Activated T-helper 1 cell treated with anti-CD3 and anti-CD28 coated beads, Interleukin-2, amount 50 U/mL, for 16 hours (primary cell): ENCODE measurements around the gene FKBP15.
"Not testable (repeated sequence)": the region's sequence is repeated elsewhere in the genome, so short reads cannot be mapped to it uniquely, and the experiment has no call there.

Source experiments
- DNase-seq, 2 donors: peaks; one replicate each; pipeline ENCODE4 v3.0.0-alpha.2; 2020; ENCODE audit warnings: low read depth in 1 of 2, low spot score in 1 of 2

Gene FKBP15

GRCh38 chr9:113150670-113151611 lies 70.1 kb downstream of the FKBP15 start, which contains the start of gene SLC31A2:
Gene SLC31A2 (plus strand): TSS chr9:113151007. CDS start chr9:113151075, 68 bp downstream.
- DNase-seq = peak; percentile 57 to 79

DNA sequence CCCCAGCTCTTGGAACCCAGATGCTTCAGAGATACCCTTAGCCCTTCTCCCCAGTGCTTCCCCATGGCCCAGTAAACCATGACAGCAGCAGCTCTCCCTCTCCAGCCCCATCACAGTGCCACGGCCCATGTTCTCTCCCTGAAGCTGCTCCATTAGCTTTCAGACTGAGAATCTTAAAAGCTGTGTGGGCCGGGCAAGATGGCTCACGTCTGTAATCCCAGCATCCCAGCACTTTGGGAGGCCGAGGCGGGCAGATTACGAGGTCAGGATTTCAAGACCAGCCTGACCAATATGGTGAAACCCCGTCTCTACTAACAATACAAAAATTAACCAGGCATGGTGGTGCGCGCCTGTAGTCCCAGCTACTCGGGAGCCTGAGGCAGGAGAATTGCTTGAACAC lies 71.5 kb downstream of the FKBP15 start:
- not testable (repeated sequence) for DNase-seq

DNA sequence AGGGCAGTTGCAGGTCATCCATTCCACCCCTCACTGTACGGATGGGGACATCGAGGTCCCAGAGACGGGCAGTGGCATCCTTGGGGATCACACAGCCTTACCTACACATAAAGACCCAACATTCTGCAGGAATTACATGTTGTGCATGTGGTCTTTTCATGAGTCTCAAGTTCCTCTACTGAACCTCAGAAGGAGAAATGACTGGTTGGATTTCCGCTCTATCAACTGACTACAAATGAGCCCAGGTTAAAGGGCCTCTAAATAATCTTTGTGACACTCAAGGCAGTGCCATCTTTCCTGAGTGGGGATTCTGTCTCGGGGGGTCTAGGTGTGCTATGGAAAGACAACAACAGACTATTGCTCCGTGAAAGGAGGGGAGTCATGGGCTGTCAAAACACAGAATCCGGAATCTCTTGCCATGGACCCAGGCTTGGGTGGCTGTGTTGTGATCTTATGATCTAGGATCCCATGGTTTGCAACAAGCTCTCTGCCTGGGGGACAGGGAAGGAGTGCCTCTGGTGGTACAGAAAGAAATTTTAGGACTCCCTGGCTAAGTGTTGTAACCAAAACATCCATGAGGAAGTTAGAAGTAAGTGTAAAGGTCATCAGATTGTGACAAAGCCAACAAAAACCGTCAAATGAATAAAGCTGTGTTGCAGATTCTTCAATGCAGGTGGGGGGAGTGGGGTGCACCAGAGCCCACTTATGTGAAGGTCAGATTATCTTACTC lies 72.1 kb downstream of the FKBP15 start:
- no peak for DNase-seq

- DNase-seq = no peak
These were observed 72.7 kb downstream of the FKBP15 start for GRCh38 chr9:113148372-113148705.

DNA sequence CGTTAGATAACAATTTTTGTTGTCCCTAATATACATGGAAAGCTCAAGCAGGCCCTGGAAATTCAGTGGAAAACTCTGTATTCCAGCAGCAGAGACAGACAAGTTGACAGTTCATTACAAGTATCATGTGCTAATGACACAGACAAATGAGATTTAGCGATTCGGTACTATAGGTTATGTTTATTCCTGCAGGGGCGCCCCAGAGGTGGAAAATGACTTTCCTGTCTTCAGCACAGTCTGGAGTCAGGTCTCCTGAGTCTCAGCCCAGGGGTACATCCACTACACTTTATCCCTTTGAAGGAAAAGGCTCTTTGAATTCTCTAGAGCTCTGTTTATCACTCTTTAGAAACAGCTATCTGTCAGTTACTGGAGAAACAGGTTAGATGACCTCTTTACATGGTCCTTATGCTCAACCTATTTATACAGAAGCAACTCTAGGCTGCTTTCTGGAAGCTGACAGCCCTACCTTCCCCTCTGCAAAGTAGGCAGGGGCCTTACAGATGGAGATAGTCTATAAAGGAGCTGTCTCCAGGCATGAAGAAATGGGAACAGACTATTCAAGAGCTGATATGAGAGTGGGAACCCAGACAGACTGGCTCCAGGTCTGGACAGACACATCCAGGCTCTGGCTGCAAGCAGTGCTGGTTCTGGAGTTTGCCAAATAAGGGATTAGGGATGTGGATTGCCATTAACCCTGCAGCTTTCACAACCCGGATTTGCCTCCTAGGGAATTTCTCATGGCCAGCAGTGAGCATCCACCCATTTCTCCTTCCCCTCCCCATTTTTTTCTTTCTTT lies 77.4 kb downstream of the FKBP15 start:
- DNase-seq = no peak

- DNase-seq = not testable (repeated sequence)
These were observed 80.2 kb downstream of the FKBP15 start for GRCh38 chr9:113140896-113141295.

DNA sequence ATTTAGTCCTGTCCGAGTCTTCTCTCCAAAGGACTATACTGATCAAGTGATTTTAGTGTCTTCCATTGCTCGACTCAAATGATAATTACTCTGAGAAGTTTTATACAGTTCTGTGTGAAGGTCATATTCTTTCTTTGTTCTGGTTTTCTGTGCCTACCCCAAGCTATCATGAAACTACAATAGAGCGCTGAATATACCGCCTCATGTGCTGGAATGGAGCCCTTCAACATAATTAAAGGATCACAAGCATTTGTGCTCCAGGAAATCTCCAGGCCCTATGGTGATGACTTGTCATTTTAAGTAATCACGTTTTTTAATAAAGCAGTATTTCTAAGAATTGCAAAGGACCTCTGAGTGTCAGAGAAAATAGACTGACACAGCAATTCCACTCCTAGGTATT lies 81.1 kb downstream of the FKBP15 start:
- DNase-seq = no peak

DNA sequence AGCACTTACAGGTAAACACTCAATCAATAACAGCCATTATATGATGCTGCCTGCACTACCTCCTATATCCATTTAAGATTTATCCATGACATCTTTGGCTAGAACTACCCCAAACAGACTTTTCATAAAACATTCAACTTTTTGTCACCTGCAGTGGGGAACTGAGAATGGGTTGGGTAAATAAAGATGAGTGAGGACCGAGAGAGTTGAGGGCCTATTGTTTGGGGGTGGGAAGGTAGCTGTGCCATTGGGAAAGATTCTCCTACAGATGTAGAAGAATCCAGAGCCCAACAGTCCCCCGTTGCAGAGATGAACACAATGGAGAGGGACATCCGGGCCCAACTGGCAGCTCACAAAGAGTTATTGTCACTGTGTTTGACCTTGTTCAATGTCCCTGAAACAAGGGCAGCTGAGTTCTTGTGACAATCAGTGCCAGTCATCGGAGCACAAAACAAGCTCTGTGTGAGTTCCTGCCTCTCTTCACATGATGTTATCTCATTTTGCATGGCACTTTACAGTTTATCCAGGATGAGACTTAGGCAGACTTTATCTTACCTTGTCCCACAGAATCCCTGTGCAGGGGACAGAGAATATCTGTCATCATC lies 81.8 kb downstream of the FKBP15 start:
- DNase-seq = no peak

DNA sequence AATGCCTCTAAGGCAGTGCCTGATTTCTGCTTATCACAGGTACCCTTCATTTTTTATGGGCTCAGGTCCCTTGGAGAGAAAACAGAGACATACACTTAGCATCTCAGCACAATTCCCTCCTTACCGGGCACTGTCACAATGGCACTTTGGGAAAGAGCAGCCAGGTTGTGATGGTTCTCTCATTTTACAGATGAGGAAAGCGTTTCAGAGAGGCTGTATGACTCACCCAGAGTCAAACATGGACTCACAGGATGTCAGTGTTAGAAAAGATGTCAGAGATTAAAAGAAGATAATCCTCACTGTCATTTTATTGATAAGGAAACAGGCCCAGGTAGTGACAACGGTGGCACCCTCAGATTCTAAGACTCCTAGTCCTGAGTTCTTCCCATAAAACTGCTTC lies 82.3 kb downstream of the FKBP15 start:
- no peak for DNase-seq

DNA sequence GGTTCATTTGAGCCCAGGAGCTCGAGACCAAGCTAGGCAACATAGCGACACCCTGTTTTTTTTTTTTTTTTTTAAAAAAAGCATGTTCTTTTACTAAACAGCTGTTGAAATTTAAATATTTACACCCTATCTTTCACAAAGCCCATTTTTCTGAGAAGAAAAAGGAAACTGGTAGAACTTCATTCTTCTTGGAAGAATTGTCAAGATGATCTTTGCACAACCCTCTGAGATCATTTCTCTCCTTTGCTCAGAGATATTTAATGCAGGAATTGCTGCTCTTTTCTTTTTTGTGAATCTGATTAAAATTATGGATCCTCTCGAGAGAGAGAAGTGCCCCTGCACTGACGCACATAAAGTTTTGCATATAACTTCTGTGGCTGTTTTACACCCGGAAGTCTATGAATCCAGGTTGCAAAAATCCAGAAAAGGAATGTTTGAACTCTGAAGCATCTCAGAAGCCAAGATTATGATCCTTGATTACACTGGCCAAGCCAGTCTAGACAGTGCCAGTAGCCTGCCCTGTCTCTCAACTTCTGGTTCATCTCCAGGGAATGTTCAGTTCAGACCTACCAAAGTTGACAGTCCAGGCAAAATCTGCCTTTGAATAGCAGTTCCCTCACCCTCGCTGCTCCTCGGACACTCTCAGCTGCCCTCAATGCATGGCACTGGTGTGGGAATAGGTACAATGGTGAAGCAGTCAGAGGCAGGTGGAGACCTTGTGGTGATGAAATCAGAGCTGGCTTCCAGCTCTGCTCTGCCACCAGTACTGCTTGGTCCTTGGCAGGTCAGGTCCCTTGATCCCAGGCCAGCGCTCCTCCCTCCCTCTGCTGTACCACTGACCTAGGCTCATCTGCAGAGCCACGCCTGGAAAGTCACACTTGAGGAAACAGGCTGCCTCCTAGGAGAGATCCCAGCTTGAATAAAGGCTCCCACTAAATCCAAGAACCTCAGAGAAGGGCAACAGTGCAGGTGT lies 83.6 kb downstream of the FKBP15 start:
- no peak for DNase-seq

DNA sequence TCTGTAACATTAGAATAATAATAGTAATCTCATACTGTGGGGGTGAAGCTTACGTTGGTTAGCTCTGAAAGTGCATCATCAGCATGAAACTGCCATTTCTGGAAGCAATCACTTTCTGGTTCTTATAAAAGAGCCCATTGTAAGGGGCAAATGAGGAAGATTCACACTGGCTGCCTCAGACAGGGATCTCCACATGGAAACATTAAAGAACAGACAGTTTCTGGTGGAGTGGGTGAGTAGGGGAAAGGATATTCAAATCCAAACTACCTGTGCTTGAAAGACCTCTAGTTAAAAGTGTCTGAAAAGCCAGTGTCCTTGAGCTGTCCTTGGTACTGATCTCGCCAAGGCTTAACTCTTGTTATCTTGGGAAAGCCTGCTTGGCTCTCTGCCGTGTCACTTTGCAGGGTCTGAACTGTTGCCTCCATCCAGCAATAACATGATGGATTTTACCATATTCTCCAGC lies 89.4 kb downstream of the FKBP15 start:
- DNase-seq = no peak

- DNase-seq = no peak
These were observed 91.2 kb downstream of the FKBP15 start for GRCh38 chr9:113129884-113130283.

DNA sequence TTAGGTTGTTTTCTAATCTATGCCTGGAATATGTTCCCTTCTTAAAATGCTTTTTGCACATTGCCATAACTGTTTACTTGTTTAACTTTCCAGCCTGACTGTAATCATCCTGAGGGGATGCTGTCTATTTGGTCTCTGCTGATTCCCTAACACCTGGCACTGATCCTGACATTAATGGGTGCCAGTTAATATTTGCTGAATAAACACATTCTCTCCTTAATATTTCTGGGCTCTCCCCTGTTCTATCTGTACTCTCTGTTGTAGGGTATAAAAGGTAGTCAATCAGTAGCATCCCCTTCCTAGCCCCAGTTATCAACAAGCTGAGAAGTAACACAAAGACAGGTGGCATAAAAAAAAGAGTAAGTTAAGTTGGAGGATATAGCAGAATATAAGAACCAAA lies 91.6 kb downstream of the FKBP15 start:
- DNase-seq = no peak

GRCh38 chr9:113125386-113126035 lies 95.6 kb downstream of the FKBP15 start:
- DNase-seq = no peak

GRCh38 chr9:113118829-113119228 lies 102.2 kb downstream of the FKBP15 start:
- not testable (repeated sequence) for DNase-seq
